Measurements from ENCODE around the gene CAMK4.

DNA sequence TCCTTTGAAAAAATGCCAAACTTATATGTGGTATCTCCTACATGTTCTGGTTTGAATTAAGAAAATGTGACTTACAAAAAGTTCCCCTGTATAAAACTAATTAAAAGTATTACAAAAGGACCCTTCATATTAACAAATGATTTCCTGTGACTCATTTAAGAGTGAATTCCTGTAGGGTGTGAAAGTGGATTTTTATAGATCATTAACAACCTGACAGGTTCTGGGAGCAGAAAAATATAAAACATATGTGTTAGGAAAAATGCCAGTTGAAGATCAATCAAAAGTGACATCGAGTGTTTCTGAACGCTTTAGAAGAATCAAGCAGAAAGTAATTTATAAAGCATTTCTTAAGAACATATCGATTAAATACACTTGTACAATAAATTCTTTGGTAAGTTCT lies 35.5 kb downstream of the CAMK4 start:
- TF ChIP-seq EP300 (IDR thresholded peaks at IDR 0.05): no peak
- TF ChIP-seq, protein P1, sequence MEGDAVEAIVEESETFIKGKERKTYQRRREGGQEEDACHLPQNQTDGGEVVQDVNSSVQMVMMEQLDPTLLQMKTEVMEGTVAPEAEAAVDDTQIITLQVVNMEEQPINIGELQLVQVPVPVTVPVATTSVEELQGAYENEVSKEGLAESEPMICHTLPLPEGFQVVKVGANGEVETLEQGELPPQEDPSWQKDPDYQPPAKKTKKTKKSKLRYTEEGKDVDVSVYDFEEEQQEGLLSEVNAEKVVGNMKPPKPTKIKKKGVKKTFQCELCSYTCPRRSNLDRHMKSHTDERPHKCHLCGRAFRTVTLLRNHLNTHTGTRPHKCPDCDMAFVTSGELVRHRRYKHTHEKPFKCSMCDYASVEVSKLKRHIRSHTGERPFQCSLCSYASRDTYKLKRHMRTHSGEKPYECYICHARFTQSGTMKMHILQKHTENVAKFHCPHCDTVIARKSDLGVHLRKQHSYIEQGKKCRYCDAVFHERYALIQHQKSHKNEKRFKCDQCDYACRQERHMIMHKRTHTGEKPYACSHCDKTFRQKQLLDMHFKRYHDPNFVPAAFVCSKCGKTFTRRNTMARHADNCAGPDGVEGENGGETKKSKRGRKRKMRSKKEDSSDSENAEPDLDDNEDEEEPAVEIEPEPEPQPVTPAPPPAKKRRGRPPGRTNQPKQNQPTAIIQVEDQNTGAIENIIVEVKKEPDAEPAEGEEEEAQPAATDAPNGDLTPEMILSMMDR (IDR thresholded peaks at IDR 0.05): no peak

Data from tibial nerve (tissue), 4 donors.